ENCODE data around the gene TESK1.

Gene TESK1

DNA sequence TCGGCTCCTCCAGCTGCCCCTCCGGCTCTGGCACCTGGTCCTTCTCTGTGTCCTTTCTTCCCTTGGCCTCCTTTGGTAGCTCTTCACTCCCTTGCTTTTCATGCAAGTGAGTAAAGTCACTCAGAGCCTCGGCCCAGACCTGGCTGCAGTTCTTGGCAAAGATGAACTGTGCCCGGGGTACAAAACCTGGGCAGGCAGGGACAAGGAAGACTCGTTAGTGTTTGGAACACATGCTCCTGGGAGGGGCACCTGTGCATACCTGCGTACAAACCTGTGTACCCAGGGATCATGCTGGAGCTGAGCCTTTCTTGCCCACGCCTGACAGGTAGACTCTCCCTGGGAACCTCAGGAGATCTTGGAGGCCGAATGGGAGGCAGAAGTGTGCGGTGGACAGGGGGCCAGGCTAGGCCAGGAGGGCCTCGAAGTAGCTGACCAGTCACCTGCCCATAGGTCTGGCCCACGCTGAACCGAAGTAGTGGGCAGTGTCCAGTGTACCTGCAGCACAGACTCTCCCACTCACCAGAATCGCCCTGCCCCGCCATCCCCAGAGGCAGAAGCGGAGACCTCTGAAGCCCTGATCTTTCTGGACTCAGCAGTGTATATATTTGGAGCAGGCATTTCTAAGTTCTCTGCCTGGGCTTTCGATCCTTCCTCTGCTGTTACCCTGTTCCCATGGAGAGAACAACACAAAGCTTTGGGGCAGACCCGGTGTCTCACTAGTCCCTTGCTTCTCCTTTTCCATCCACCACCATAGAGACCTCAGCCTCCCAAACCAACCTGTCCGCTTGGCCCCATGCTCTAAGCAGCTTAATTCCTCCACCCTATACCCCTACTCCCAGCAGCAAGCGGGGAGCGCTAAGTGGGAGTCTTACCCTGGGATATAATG lies 41.9 kb upstream of the TESK1 start:
- H2BK5ac ChIP-seq (ENCODE audit: low read length), result peak overlapping the region; percentile 25
- H3K79me1 ChIP-seq (ENCODE audit: low read depth, low read length), result no peaks in the 10 kb centered on the region
- H3K4me2 ChIP-seq (ENCODE audit: insufficient read depth, low read length, poor library complexity, severe bottlenecking), result peak overlapping the region; percentile 21
- H3K27ac ChIP-seq (replicated peaks; ENCODE audit: low read length), result no peak overlapping the region
- H3K4me3 ChIP-seq (ENCODE audit: low read length in 2 of 2), result no peak overlapping the region
- no peak overlapping the region for H4K91ac ChIP-seq (ENCODE audit: low read depth, low read length, poor library complexity)
- peak overlapping the region; percentile 2 for H3K18ac ChIP-seq (ENCODE audit: low read length)
- H3K9ac ChIP-seq (ENCODE audit: low read depth, low read length, poor library complexity), result no peak overlapping the region
- H2BK15ac ChIP-seq (ENCODE audit: low read length), result no peak overlapping the region
- H3K4me1 ChIP-seq (ENCODE audit: control insufficient read depth in 2 of 2, insufficient read depth in 1 of 2, low read depth in 1 of 2, low read length in 2 of 2), result peaks cover 3 to 10% of the 10 kb centered on the region in 2 donors
- H3K14ac ChIP-seq (ENCODE audit: low read length), result no peak overlapping the region
- H2AFZ ChIP-seq (ENCODE audit: low read length), result peak overlapping the region; percentile 80
- H4K8ac ChIP-seq (ENCODE audit: low read depth, low read length), result no peak overlapping the region
- H2BK120ac ChIP-seq (ENCODE audit: low read depth, low read length), result no peak overlapping the region
- no CpG with 5 or more reads among the region's 20 CpGs for WGBS, 2 donors (ENCODE audit: extremely low coverage in 2 of 2, insufficient read length in 2 of 2, insufficient replicate concordance in 1 of 2)
- H2BK12ac ChIP-seq (ENCODE audit: low read length), result no peak overlapping the region
- no peaks in the 10 kb centered on the region for H3K9me3 ChIP-seq (replicated peaks in 1 of 2; ENCODE audit: control insufficient read depth in 2 of 2, insufficient read depth in 1 of 2, low read depth in 1 of 2, low read length in 2 of 2)
- H3K4ac ChIP-seq (ENCODE audit: low read length), result peak overlapping the region; percentile 27
- H3K27me3 ChIP-seq (ENCODE audit: control insufficient read depth in 3 of 3, insufficient read depth in 3 of 3, low read depth in 1 of 3, low read length in 3 of 3), result no peaks in the 10 kb centered on the region
- no peak overlapping the region for H3K23ac ChIP-seq (ENCODE audit: low read depth, low read length, poor library complexity)
- H3K36me3 ChIP-seq (replicated peaks in 1 of 2; ENCODE audit: control insufficient read depth in 2 of 2, insufficient read depth in 2 of 2, low read length in 2 of 2), result peaks cover 2 to 14% of the 10 kb centered on the region in 2 donors
- no peak overlapping the region for H2AK5ac ChIP-seq (ENCODE audit: low read depth, low read length)
- DNase-seq (ENCODE audit: low spot score), result no peak

DNA sequence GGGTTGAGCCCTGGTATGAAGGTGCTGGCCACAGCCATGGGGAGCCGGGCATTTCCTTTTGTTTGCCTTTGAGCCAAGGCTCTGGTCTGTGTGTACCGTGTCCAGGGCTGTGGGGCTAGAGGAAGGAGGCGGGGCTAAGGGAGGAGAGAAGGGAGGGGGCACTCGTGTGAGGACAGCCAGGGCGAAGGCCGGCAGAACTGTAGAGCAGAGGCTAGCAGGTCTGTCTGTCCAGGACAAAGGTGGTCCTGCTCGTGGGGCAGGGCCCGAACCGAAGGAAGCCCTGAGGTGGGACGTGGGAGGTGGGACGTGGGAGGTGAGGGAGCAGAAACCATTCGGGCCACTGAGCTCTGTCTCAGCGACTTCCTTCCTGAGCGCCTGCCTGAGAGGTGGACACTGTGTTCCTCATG lies 41.3 kb upstream of the TESK1 start:
- Histone ChIP-seq H3K4me2 (ENCODE audit: insufficient read depth, low read length, poor library complexity, severe bottlenecking) (peak overlapping the region; percentile 21), H2AK5ac (ENCODE audit: low read depth, low read length) (no peak overlapping the region), H3K4me1 (ENCODE audit: control insufficient read depth in 2 of 2, insufficient read depth in 1 of 2, low read depth in 1 of 2, low read length in 2 of 2) (peaks cover 3 to 10% of the 10 kb centered on the region in 2 donors), H3K27ac (replicated peaks; ENCODE audit: low read length) (no peak overlapping the region), H3K9me3 (replicated peaks in 1 of 2; ENCODE audit: control insufficient read depth in 2 of 2, insufficient read depth in 1 of 2, low read depth in 1 of 2, low read length in 2 of 2) (no peaks in the 10 kb centered on the region), H3K9ac (ENCODE audit: low read depth, low read length, poor library complexity) (peak overlapping the region; percentile 63), H2AFZ (ENCODE audit: low read length) (peak overlapping the region; percentile 80), H3K4me3 (ENCODE audit: low read length in 2 of 2) (no peak overlapping the region), H2BK5ac (ENCODE audit: low read length) (no peak overlapping the region), H3K18ac (ENCODE audit: low read length) (peak overlapping the region; percentile 60), H3K14ac (ENCODE audit: low read length) (peak overlapping the region; percentile 72), H2BK15ac (ENCODE audit: low read length) (peak overlapping the region; percentile 22), H3K79me1 (ENCODE audit: low read depth, low read length) (no peaks in the 10 kb centered on the region), H3K4ac (ENCODE audit: low read length) (no peak overlapping the region), H2BK12ac (ENCODE audit: low read length) (no peak overlapping the region), H4K91ac (ENCODE audit: low read depth, low read length, poor library complexity) (no peak overlapping the region), H3K27me3 (ENCODE audit: control insufficient read depth in 3 of 3, insufficient read depth in 3 of 3, low read depth in 1 of 3, low read length in 3 of 3) (no peaks in the 10 kb centered on the region), H4K8ac (ENCODE audit: low read depth, low read length) (no peak overlapping the region), H3K23ac (ENCODE audit: low read depth, low read length, poor library complexity) (peak overlapping the region; percentile 32), H2BK120ac (ENCODE audit: low read depth, low read length) (no peak overlapping the region), H3K36me3 (replicated peaks in 1 of 2; ENCODE audit: control insufficient read depth in 2 of 2, insufficient read depth in 2 of 2, low read length in 2 of 2) (peaks cover 2 to 8% of the 10 kb centered on the region in 2 donors)
- DNase-seq (ENCODE audit: low spot score), result peak; percentile 32
- WGBS, 2 donors (ENCODE audit: extremely low coverage in 2 of 2, insufficient read length in 2 of 2, insufficient replicate concordance in 1 of 2), result no CpG with 5 or more reads among the region's 14 CpGs

- Histone ChIP-seq H3K4me1 (ENCODE audit: control insufficient read depth in 2 of 2, insufficient read depth in 1 of 2, low read depth in 1 of 2, low read length in 2 of 2) (peaks cover 3 to 10% of the 10 kb centered on the region in 2 donors), H3K23ac (ENCODE audit: low read depth, low read length, poor library complexity) (no peak overlapping the region), H4K91ac (ENCODE audit: low read depth, low read length, poor library complexity) (no peak overlapping the region), H3K4me2 (ENCODE audit: insufficient read depth, low read length, poor library complexity, severe bottlenecking) (no peak overlapping the region), H3K4ac (ENCODE audit: low read length) (no peak overlapping the region), H3K79me1 (ENCODE audit: low read depth, low read length) (no peaks in the 10 kb centered on the region), H4K8ac (ENCODE audit: low read depth, low read length) (no peak overlapping the region), H3K18ac (ENCODE audit: low read length) (no peak overlapping the region), H2AFZ (ENCODE audit: low read length) (no peak overlapping the region), H3K36me3 (replicated peaks in 1 of 2; ENCODE audit: control insufficient read depth in 2 of 2, insufficient read depth in 2 of 2, low read length in 2 of 2) (peaks cover 0 to 3% of the 10 kb centered on the region in 2 donors), H3K27ac (replicated peaks; ENCODE audit: low read length) (no peak overlapping the region), H3K14ac (ENCODE audit: low read length) (no peak overlapping the region), H2BK12ac (ENCODE audit: low read length) (no peak overlapping the region), H2AK5ac (ENCODE audit: low read depth, low read length) (no peak overlapping the region), H2BK120ac (ENCODE audit: low read depth, low read length) (no peak overlapping the region), H3K9me3 (replicated peaks in 1 of 2; ENCODE audit: control insufficient read depth in 2 of 2, insufficient read depth in 1 of 2, low read depth in 1 of 2, low read length in 2 of 2) (no peaks in the 10 kb centered on the region), H2BK15ac (ENCODE audit: low read length) (no peak overlapping the region), H3K27me3 (ENCODE audit: control insufficient read depth in 3 of 3, insufficient read depth in 3 of 3, low read depth in 1 of 3, low read length in 3 of 3) (no peaks in the 10 kb centered on the region), H2BK5ac (ENCODE audit: low read length) (peak overlapping the region; percentile 0), H3K4me3 (ENCODE audit: low read length in 2 of 2) (no peak overlapping the region), H3K9ac (ENCODE audit: low read depth, low read length, poor library complexity) (no peak overlapping the region)
- DNase-seq (ENCODE audit: low spot score), result no peak
- WGBS, 2 donors (ENCODE audit: extremely low coverage in 2 of 2, insufficient read length in 2 of 2, insufficient replicate concordance in 1 of 2), result no CpG with 5 or more reads among the region's 7 CpGs
These were observed 40.4 kb upstream of the TESK1 start for GRCh38 chr9:35564658-35565061.

DNA sequence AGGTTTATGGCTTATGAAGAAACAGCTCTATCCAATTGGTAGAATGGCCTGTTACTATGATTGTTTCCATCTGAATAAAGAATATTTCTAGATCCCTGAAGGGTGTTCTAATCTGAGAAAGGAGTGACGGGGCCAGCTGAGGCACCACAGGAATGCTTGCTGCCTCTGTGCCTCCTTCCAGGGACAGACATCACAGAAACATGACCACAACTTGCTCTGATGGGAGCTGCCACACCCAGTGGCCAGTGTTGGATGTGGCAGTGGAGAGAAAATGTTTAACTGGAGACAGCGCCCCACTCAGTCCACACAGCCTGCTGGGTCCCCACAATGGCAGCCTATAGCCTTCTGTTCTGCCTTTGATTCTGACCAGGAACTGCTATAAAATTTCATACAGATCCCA lies 38.6 kb upstream of the TESK1 start:
- Histone ChIP-seq H3K4me3 (ENCODE audit: low read length in 2 of 2) (no peak overlapping the region), H2BK5ac (ENCODE audit: low read length) (no peak overlapping the region), H3K18ac (ENCODE audit: low read length) (no peak overlapping the region), H3K14ac (ENCODE audit: low read length) (no peak overlapping the region), H2AK5ac (ENCODE audit: low read depth, low read length) (no peak overlapping the region), H2BK15ac (ENCODE audit: low read length) (no peak overlapping the region), H3K23ac (ENCODE audit: low read depth, low read length, poor library complexity) (no peak overlapping the region), H3K27ac (replicated peaks; ENCODE audit: low read length) (no peak overlapping the region), H3K4me2 (ENCODE audit: insufficient read depth, low read length, poor library complexity, severe bottlenecking) (no peak overlapping the region), H3K27me3 (ENCODE audit: control insufficient read depth in 3 of 3, insufficient read depth in 3 of 3, low read depth in 1 of 3, low read length in 3 of 3) (no peaks in the 10 kb centered on the region), H4K8ac (ENCODE audit: low read depth, low read length) (no peak overlapping the region), H4K91ac (ENCODE audit: low read depth, low read length, poor library complexity) (no peak overlapping the region), H3K4me1 (ENCODE audit: control insufficient read depth in 2 of 2, insufficient read depth in 1 of 2, low read depth in 1 of 2, low read length in 2 of 2) (peaks cover 3 to 10% of the 10 kb centered on the region in 2 donors), H2BK120ac (ENCODE audit: low read depth, low read length) (no peak overlapping the region), H2BK12ac (ENCODE audit: low read length) (no peak overlapping the region), H3K9me3 (replicated peaks in 1 of 2; ENCODE audit: control insufficient read depth in 2 of 2, insufficient read depth in 1 of 2, low read depth in 1 of 2, low read length in 2 of 2) (no peaks in the 10 kb centered on the region), H2AFZ (ENCODE audit: low read length) (no peak overlapping the region), H3K9ac (ENCODE audit: low read depth, low read length, poor library complexity) (no peak overlapping the region), H3K79me1 (ENCODE audit: low read depth, low read length) (no peaks in the 10 kb centered on the region), H3K36me3 (replicated peaks in 1 of 2; ENCODE audit: control insufficient read depth in 2 of 2, insufficient read depth in 2 of 2, low read length in 2 of 2) (no peaks in the 10 kb centered on the region), H3K4ac (ENCODE audit: low read length) (no peak overlapping the region)
- no peak for DNase-seq (ENCODE audit: low spot score)
- no CpG with 5 or more reads among the region's 2 CpGs for WGBS, 2 donors (ENCODE audit: extremely low coverage in 2 of 2, insufficient read length in 2 of 2, insufficient replicate concordance in 1 of 2)

All from neuronal stem cell (in vitro differentiated cells).